ENCODE data around the gene ADAMTS6.
A peak's percentile ranks its signal among the peaks of the same experiment; 100 is the strongest.

The ADAMTS6 gene

DNA sequence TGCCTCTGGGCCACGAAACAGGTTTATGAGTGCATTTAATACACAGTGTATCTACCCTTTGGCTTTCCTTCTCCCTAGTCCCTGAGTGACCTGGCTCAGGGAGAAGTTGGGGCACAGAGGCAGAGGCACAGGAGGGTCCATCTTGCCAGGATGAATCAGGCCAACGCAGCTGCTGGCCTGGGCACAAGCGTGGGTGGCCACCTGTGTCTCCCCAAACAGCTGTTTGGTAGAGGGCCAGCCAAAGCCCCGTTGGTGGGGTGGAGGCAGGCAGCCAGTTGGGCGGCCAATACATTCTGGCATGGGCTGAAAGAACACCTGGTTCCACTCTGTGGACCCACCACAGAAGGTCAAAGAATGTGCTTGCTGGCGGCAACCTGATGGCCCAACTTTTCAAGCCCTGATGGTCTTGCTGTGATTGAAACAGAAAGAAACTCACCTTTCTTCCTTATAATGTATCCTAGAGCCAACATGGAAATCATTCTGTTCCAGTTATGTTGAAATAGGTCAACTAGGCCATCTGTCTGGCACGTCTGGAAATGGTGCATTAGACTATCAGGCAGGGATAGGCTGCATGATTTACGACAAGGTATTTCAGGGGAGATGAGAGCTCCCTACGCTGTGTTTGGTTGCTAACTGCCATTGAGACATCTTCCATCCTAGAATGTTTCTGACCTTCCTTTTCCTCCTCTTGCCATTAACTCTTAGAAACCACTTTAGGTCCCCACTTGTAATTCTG, 337.4 kb downstream of the ADAMTS6 start:
- DNase-seq (ENCODE audit: low spot score), result no peak

- peak; percentile 71 for DNase-seq (ENCODE audit: low spot score)
Observed at GRCh38 chr5:65142511-65143011, 339.2 kb downstream of the ADAMTS6 start.

DNA sequence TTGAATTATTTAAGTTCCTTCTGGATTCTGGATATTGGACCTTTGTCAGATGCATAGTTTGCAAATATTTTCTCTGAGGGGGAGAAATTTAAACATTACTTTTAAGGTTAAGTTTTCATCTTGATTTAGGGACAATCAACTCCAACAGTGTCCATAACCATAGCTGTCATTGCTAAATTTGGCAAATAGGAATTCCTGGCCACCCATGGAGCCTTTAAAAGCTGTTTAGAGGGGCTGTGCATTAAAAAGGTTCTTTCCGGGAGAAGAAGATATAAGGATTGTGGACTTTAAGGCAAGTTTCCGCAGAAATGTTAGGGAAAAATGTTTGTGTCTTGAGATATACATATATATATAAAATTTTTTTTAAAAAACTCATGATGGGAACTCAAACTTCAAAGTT, 339.7 kb downstream of the ADAMTS6 start:
- DNase-seq (ENCODE audit: low spot score), result no peak

GRCh38 chr5:65141493-65141892, 340.2 kb downstream of the ADAMTS6 start:
- DNase-seq (ENCODE audit: low spot score), result no peak

GRCh38 chr5:65137631-65138030, 344.1 kb downstream of the ADAMTS6 start:
- no peak for DNase-seq (ENCODE audit: low spot score)

GRCh38 chr5:65133477-65134110, 348.1 kb downstream of the ADAMTS6 start:
- peak; percentile 31 for DNase-seq (ENCODE audit: low spot score)

GRCh38 chr5:65132386-65132785, 349.3 kb downstream of the ADAMTS6 start:
- DNase-seq (ENCODE audit: low spot score), result no peak

- no peak for DNase-seq (ENCODE audit: low spot score)
Observed at GRCh38 chr5:65128226-65128625, 353.5 kb downstream of the ADAMTS6 start.

- DNase-seq (ENCODE audit: low spot score), result peak; percentile 39
Observed at GRCh38 chr5:65127161-65127901, 354.4 kb downstream of the ADAMTS6 start.

- DNase-seq (ENCODE audit: low spot score), result no peak
Observed at GRCh38 chr5:65126542-65127069, 355.1 kb downstream of the ADAMTS6 start.

DNA sequence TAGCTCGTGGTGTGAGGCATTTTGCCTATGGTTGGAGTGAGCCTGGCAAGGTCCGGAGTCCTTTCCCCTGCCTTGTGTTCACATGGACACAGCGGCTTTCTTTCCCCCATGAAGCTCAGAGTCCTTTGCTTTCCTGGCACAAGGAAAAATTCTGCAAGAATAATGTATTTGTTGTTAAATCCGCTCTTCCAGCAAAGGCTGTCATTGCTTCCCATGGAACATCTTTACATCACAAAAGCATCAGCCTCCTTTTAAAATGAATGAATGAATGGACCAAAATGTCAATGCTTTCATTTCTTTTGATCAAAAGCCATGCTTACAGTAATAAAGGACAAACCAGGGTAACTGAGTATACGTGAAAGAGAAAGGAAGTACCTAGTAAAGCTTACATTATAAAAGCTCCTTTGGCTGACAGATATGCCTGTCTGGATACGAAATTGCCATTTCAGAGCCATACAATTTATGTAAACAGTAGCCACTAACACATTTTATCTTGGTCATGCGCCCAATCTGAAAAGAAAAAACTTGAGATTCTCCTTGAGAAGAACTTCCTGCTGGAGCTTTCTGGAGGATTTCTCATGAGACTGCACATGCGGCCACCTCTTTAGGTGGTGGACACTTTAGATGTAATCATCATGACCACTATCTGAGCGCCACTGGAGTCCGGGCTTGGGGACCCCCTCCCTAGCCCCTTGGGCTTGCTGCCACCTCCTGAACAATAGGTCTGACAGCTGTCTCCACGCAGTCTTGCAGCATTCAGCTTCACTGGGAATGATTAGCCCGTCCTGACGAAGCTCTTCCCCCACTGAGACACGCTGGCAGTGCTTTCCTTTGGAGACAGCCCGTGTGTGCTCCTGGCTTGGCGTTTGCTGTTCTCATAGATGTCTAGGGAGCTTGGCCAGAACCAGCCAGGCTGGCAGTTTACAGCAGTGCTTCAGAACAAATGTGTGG, 355.9 kb downstream of the ADAMTS6 start:
- peak; percentile 57 for DNase-seq (ENCODE audit: low spot score)

GRCh38 chr5:65121880-65122436, 359.8 kb downstream of the ADAMTS6 start:
- DNase-seq (ENCODE audit: low spot score), result peak; percentile 39

DNA sequence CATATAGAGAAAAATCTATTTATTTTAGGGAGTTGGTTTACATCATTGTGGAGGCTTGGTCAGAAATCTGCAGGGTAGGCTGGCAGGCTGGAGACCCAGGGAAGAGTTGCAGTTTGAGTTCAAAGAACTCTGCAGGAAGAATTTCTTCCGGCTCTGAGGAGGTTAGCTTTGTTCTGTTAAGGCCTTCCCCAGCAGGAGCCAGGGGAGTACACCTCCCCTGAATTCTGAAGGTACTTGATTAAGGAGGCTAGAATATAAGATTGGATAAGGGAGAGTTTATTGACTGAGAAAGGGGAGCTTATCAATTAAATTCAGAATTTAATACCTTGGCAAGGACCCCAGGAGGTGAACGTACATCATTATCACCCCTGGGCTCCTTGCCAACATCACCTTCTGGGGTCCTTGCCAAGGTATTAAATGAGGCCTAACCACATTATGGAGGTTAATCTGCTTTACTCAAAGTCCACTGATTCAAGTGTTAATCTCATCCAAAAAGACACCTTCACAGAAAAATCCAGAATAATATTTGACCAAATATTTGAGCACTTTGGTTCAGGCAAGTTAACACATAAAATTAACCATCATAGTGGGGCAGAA, 361.3 kb downstream of the ADAMTS6 start:
- DNase-seq (ENCODE audit: low spot score), result no peak

- DNase-seq (ENCODE audit: low spot score), result no peak
Observed at GRCh38 chr5:65117525-65117924, 364.2 kb downstream of the ADAMTS6 start.

DNA sequence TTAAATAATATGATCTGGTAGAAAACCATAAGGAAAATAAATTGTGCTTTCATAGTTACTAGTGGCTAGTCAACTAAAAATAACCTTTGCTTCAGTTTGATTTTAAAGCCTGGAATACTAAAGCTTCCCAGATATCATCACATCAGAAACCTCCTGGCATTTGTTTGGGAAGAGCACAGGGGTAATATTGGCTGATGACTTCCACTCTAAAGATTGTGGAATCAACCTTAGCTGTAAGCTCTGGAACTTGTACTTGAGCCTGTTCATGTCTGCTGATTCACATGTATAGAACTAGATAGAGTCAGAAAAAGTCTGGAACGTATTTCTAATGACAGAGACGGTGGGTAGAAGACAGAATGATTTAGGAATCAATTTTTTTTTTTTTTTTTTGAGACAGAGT, 367.9 kb downstream of the ADAMTS6 start:
- no peak for DNase-seq (ENCODE audit: low spot score)

GRCh38 chr5:65111961-65112658, 369.6 kb downstream of the ADAMTS6 start:
- no peak for DNase-seq (ENCODE audit: low spot score)

GRCh38 chr5:65108786-65109743, 372.7 kb downstream of the ADAMTS6 start:
- DNase-seq (ENCODE audit: low spot score), result no peak

- DNase-seq (ENCODE audit: low spot score), result no peak
Observed at GRCh38 chr5:65105301-65105700, 376.4 kb downstream of the ADAMTS6 start.

DNA sequence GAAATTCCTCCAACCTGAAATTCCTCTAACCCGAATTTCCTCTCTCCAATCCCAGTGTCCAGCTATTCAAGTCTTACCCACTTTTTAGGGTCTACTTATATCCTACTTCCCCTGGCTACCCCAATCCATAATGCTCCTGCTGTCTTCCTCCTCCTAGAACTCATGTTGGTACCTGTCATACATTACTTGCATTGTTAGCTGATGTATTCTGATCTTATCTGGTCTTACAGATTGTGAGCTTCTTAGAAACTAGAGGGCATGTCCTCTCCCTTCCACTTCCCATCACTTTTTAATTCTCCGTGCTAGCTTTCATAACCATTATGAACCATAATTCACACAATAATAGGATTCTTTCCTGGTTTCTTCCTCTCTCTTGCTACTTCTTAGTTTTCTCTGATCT, 376.9 kb downstream of the ADAMTS6 start:
- no peak for DNase-seq (ENCODE audit: low spot score)
